Right atrium auricular region (tissue), 2 donors: ENCODE measurements around the gene LRBA. TPM values are rescaled to one million over a fixed set of nuclear protein-coding genes. Genes with fewer than 3 reads are reported as not detected.

Experiments used
- DNase-seq: peaks from one replicate; pipeline ENCODE4 v3.0.0-alpha.2; 2019; ENCODE audit warnings: low spot score
- H3K27ac ChIP-seq, 2 donors: fragments of 200-600 bp; sonication (generic); 1 replicate in 1 of 2; 2 replicates in 1 of 2; pipeline ENCODE4 v1.5.1; 2016 to 2019
- H3K27me3 ChIP-seq, 2 donors: fragments of 200-600 bp; sonication (generic); one replicate each; pipeline versions ENCODE4 v1.5.1 to v1.6.0; 2017 to 2019
- H3K36me3 ChIP-seq: fragments of 200-600 bp; sonication (generic); one replicate; pipeline ENCODE4 v1.5.1; 2016
- H3K4me1 ChIP-seq, 2 donors: fragments of 200-600 bp; sonication (generic); one replicate each; pipeline versions ENCODE4 v1.5.1 to v1.6.0; 2017 to 2019
- H3K4me3 ChIP-seq, 2 donors: fragments of 200-600 bp; sonication (generic); 1 replicate in 1 of 2; 2 replicates in 1 of 2; pipeline ENCODE4 v1.5.1; 2017 to 2019; ENCODE audit warnings: mild to moderate bottlenecking in 1 of 2, moderate library complexity in 1 of 2
- H3K9me3 ChIP-seq, 2 donors: fragments of 200-600 bp; sonication (generic); one replicate each; pipeline ENCODE4 v1.5.1; 2019
- total RNA-seq, 2 donors: library from RNA; depleted of rRNA; stranded (reverse); fragments of >200 nt; gene quantifications; one replicate each; pipeline ENCODE4 v1.1.0, GENCODE V29; 2016
- TF ChIP-seq, protein P1 (sequence below), 2 donors: fragments of 200-600 bp; sonication (generic); IDR thresholded peaks; one replicate each; pipeline ENCODE4 v1.5.1; 2019; ENCODE audit warnings: antibody characterized with exemption in 2 of 2

The LRBA gene
- total RNA-seq, 2 donors from 2014 or later: 20.8 to 37.7 TPM

DNA sequence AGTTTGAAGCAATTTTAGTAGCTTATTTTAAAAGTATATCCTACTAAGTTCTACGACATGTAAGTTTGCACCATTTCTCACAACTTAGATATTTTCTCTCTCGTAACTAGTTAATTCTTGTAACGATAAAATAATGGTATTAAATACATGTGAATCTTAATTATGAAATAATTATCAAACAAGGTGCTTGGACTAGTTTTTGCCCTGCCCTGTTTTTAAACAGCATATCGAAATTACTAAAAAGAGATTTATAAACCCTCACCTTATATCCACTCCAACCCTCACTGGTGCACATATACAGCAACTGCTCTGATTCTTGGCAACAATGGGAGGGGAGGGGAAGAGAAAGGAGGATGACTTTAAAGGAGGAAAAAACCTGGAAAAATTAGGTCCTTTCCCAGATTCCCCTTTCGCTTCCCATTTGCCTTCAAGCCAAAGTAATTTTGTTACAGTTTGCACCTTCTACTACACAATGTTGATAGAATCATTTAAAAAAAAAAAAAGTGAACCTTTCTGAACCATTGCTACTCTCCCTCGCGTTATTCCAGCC lies 434.0 kb downstream of the LRBA start:
- TF ChIP-seq, protein P1, sequence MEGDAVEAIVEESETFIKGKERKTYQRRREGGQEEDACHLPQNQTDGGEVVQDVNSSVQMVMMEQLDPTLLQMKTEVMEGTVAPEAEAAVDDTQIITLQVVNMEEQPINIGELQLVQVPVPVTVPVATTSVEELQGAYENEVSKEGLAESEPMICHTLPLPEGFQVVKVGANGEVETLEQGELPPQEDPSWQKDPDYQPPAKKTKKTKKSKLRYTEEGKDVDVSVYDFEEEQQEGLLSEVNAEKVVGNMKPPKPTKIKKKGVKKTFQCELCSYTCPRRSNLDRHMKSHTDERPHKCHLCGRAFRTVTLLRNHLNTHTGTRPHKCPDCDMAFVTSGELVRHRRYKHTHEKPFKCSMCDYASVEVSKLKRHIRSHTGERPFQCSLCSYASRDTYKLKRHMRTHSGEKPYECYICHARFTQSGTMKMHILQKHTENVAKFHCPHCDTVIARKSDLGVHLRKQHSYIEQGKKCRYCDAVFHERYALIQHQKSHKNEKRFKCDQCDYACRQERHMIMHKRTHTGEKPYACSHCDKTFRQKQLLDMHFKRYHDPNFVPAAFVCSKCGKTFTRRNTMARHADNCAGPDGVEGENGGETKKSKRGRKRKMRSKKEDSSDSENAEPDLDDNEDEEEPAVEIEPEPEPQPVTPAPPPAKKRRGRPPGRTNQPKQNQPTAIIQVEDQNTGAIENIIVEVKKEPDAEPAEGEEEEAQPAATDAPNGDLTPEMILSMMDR (IDR thresholded peaks at IDR 0.05): no peak
- H3K9me3 ChIP-seq: no peaks in the 10 kb centered on the region
- DNase-seq: no peak
- no peak overlapping the region for H3K4me3 ChIP-seq
- peaks cover 0 to 17% of the 10 kb centered on the region in 2 donors for H3K4me1 ChIP-seq
- no peaks in the 10 kb centered on the region for H3K27me3 ChIP-seq
- no peaks in the 10 kb centered on the region for H3K36me3 ChIP-seq
- no peak overlapping the region for H3K27ac ChIP-seq

DNA sequence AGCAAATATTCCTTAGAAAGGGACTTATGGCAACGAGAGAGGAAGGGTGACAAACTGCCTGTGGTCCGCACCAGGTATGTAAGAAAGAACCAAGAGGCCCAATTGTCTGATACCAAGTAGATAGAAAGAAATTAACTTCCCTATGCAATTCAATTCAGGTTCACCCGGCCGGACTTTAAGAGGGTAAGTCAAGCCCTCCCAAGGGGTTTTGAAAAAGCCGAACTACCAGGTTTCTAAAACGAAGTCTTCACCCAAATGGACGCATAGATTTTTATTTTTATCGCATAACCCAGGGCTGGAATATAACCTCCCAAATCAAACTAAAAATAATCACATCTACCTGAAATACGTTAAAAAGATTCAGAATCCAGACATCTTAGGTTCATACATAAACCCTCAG lies 434.8 kb downstream of the LRBA start:
- Histone ChIP-seq H3K36me3 (no peaks in the 10 kb centered on the region), H3K4me1 (peaks cover 0 to 17% of the 10 kb centered on the region in 2 donors), H3K4me3 (peak overlapping the region in 1 of 2 donors; percentile 53), H3K27me3 (no peaks in the 10 kb centered on the region), H3K9me3 (no peaks in the 10 kb centered on the region), H3K27ac (no peak overlapping the region)
- DNase-seq: no peak
- TF ChIP-seq, protein P1 (IDR thresholded peaks at IDR 0.05): no peak

DNA sequence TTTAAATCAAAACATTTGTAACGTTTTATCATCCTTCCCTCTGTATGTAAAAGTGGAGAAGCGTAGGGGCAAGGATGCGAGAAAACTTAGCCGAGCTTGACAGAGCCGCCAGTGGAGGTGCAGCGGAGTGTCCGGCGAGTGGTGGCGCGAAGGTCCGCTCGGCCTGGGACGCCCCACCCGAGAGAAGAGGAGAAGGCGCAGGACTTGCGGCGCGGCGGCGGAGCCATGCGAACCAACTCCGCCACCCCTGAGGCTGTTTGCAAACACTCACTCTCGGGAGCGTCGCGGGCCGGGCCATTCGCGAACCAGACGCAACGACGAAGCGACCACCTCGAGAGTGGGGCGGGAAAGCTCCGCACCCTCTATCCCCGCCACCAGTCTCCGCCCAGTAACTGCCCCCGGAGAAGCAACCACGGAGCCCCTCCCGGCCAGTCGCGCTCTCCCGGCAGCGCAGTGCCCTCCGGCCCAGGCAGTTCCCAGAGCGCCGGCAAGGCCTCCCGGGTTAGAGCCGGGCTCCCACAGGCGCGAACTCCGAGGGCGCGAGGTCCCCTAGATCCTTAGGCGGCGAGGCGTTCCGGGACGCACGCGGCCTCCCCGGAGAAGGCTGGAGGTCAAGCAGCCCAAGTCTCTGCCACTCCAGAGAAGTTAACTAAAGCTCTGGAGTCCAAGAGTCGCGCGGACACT lies 435.4 kb downstream of the LRBA start:
- H3K27ac ChIP-seq: peak overlapping the region in 1 of 2 donors; percentile 46
- H3K4me1 ChIP-seq: peaks cover 0 to 17% of the 10 kb centered on the region in 2 donors
- no peaks in the 10 kb centered on the region for H3K36me3 ChIP-seq
- DNase-seq: no peak
- peak overlapping the region; percentile 34 to 53 for H3K4me3 ChIP-seq
- H3K27me3 ChIP-seq: no peaks in the 10 kb centered on the region
- H3K9me3 ChIP-seq: no peaks in the 10 kb centered on the region
- TF ChIP-seq, protein P1 (IDR thresholded peaks at IDR 0.05): no peak

DNA sequence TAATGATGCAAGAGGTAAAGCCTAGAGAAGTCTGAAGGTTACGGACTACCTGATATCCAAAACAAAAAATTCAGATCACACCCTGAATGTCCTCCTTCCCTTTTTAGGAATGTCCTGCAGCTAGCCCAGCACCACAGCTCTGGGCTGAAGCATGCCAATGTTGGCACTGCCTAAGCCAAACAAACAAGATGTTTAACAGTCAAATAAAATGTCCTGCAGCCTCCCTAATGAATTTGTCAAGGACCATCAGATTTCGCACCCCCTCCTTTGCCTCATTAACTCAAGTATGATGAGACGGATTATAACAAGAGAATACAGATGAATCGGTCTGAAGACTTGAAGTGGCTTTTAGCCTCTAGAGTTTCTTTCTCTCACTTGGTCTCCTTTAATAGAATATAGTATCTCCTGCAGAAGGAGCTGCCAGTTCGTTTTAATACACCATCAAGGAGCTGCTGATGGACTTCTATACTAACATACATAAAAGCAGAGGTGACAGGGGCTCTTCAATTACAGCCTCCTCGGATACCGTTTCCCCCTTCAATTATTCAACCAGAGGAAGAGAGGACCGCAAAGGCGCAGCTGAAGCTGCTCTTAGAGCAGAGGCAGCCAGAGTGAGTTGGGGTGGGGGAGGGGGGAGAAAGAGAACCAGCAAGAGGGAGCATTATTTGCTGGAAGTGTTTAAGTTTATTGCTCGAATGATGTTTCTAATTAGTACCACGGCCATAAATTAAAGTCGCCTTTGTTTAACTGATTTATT lies 436.2 kb downstream of the LRBA start:
- no peaks in the 10 kb centered on the region for H3K9me3 ChIP-seq
- peak overlapping the region; percentile 34 to 53 for H3K4me3 ChIP-seq
- peaks cover 0 to 15% of the 10 kb centered on the region in 2 donors for H3K4me1 ChIP-seq
- no peak for DNase-seq
- no peaks in the 10 kb centered on the region for H3K36me3 ChIP-seq
- H3K27me3 ChIP-seq: no peaks in the 10 kb centered on the region
- TF ChIP-seq, protein P1 (IDR thresholded peaks at IDR 0.05): no peak
- no peak overlapping the region for H3K27ac ChIP-seq

DNA sequence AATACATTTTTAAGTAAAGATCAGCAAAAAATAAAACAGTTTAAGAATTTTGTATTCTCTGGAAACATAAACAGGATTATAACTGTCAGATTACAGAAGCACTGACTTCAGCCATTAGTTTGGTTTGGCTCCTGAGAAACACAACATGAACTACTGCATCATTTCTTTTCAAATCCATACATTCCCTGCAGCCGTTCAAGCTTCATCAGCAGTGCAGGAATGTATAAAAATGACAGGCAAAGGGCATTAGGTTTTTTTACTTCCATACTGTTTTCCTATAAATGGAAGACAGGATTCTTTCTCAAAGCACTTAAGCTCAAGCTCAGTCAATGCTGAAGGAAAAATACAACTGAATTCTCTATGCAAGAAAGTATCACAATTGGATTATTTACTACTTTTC lies 437.3 kb downstream of the LRBA start:
- Histone ChIP-seq H3K27me3 (no peaks in the 10 kb centered on the region), H3K36me3 (no peaks in the 10 kb centered on the region), H3K4me1 (peaks cover 0 to 8% of the 10 kb centered on the region in 2 donors), H3K27ac (no peak overlapping the region), H3K4me3 (no peak overlapping the region), H3K9me3 (no peaks in the 10 kb centered on the region)
- TF ChIP-seq, protein P1 (IDR thresholded peaks at IDR 0.05): no peak
- DNase-seq: no peak
